Glomerular visceral epithelial cell (primary cell): ENCODE measurements around the gene INTS4.
"Not testable (repeated sequence)": the region's sequence is repeated elsewhere in the genome, so short reads cannot be mapped to it uniquely, and the experiment has no call there.

Source experiments
- DNase-seq: peaks from one replicate; pipeline ENCODE4 v3.0.0-alpha.2; 2016; ENCODE audit errors: extremely low spot score

The INTS4 gene, protein sequence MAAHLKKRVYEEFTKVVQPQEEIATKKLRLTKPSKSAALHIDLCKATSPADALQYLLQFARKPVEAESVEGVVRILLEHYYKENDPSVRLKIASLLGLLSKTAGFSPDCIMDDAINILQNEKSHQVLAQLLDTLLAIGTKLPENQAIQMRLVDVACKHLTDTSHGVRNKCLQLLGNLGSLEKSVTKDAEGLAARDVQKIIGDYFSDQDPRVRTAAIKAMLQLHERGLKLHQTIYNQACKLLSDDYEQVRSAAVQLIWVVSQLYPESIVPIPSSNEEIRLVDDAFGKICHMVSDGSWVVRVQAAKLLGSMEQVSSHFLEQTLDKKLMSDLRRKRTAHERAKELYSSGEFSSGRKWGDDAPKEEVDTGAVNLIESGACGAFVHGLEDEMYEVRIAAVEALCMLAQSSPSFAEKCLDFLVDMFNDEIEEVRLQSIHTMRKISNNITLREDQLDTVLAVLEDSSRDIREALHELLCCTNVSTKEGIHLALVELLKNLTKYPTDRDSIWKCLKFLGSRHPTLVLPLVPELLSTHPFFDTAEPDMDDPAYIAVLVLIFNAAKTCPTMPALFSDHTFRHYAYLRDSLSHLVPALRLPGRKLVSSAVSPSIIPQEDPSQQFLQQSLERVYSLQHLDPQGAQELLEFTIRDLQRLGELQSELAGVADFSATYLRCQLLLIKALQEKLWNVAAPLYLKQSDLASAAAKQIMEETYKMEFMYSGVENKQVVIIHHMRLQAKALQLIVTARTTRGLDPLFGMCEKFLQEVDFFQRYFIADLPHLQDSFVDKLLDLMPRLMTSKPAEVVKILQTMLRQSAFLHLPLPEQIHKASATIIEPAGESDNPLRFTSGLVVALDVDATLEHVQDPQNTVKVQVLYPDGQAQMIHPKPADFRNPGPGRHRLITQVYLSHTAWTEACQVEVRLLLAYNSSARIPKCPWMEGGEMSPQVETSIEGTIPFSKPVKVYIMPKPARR

DNA sequence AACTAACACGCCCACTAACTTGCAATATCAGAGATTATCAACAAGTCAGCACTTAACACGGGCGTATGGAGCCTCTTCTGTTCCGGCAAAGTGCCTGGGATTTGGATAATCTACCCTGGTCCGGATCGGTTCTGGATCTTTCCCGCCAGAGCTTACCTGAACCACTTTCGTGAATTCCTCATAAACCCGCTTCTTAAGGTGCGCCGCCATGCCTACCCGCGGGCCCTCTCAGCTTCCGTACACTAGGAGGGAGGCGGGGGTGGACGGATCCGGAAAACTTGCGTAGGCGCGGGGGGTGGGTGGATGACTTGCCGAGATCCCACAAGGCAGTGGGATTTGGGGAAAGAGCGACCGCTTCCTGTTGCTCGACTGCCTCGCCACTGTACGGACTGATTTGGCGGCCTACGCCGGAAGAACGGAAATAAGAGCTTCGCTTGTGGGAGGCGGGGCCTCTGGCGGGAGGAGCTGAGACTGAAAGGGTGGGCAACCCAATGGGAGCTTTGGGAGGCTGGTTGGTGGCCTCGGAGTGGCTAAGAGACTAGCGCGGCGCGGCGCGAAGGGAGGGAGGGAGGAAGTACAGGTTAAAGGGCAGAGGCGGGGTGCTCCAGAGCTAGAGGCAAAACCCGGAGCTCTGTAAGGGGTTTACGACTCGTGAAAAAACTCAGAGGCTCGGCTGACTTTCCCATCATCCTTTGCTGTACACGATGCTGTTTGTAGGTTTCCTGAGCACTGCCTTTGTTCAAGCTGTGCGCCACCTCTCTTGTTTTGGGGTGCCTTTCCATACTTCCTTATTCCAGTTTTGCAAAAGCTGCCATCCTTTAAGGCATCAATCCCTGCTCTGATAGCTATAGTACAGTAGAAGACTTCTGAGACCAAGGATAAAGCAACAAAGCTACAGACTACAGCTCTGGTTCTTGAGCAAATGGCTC is at the start of gene INTS4:
TSS of gene INTS4 (minus strand) at position 235 of the 929 bp plus-strand sequence. CDS start at position 210, 25 bp downstream.
- DNase-seq = peak; percentile 100

DNA sequence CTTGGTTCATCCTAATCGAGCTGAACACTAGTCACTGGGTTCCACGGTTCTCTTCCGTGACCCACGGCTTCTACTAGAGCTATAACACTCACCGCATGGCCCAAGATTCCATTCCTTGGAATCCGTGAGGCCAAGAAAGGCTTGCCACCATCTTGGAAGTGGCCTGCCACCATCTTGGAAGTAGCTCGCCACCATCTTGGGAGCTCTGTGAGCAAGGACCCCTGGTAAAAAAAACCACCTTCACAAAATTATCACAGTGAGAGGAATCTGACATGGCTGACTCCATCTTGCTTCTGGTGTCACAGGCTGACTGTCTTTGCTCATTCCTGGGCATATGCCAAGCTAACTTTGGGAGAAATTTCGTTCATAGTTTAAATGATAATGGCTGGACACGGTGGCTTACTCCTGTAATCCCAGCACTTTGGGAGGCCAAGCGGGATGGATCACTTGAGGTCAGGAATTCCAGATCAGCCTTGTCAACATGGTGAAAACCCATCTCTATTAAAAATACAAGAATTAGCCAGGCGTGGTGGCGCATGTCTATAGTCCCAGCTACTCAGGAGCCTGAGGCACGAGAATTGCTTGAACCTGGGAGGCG is 47.5 kb upstream of the INTS4 start:
- peak; percentile 82 for DNase-seq

DNA sequence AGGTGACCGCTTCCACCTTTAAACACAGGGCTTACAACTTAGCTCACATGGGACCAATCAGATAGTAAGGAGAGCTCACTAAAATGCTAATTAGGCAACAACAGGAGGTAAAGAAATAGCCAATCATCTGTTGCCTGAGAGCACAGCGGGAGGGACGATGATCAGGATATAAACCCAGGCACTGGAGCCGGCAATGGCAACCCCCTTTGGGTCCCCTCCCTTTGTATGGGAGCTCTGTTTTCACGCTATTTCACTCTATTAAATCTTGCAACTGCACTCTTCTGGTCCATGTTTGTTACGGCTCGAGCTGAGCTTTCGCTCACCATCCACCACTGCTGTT is 46.9 kb upstream of the INTS4 start:
- DNase-seq = not testable (repeated sequence)

DNA sequence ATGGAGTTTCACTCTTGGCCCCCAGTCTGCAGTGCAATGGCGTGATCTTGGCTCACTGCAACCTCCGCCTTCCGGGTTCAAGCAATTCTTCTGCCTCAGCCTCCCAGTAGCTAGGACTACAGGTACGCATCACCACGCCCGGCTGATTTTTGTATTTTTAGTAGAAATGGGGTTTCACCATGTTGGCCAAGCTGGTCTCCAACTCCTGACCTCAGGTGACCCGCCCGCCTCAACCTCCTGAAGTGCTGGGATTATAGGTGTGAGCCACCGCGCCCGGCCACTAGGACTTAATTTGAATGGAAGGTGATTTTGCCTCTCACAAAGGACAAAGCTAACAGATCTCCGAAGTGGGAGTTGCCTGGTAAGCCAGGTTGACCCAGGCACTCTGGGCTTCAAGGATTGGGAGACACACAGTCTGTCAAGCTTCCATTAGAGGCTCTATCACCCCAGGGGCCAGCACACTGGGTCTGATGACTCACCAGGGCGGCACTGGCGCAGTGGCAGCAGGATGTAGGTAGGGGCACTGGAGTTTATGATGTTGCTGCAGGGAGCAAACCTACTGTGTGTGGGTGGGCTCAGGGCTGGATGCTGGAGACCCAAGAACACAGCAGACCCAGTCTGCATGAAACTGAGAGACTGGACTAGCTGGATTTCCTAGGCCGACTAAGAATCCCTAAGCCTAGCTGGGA is 46.4 kb upstream of the INTS4 start:
- DNase-seq = peak; percentile 34

DNA sequence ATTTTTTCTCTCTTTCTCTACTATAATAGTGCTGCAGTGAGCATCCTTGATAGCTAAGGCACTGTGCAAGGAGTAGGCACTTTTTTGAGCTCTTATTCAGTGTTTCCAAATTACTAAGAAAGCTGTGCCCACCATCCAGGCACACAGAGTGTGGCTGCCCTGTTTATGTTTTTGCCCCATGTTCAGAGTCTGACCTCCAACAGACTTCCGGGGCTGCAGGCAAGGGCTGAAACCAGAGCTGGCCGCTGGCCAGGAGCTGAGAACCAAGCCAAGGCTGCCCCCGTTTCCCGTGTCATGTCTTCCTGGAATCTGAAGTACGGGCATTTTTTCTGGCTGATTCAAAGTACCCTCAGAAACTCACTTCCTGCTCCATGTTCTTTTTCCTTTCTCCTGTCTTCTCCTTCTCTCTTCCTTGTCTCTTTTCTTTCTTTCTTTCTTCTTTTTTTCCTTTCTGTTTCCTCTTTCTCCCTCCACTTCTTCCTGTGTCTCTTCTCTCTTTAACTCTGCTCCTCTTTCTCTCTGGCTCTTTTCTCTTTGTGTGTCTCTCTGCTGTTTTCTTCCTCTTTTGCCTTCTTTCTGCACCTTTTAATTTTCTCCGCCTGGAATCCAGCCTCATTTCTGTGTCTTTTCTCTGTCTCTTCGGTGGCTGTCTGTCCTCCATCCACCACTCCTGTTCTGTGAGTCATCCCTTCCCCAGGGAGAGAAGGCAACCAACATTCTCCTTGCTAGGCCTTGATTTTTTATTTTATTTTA is 45.6 kb upstream of the INTS4 start:
- peak; percentile 91 for DNase-seq

DNA sequence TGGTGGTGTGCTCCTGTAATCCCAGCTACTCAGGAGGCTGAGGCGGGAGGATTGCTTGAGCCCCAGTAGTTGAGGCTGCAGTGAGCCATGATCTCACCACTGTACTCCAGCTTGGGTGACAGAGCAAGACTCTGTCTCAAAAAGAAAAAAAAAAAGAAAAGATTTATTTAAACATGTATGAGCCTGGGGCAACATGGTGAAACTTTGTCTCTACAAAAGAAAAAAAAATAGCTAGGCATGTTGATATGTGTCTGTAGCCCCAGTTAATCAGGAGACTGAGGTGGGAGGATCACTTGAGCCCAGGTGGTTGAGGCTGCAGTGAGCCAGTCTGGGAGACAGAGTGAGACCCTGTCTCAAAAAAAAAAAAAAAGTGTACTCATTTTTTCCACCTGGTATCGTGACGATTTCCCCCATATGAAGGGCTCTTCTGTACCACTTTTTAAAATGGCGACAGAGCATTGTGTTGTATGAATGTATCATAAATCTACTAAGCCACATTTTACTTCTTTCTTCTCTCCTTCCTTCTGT is 45.0 kb upstream of the INTS4 start:
- no peak for DNase-seq

DNA sequence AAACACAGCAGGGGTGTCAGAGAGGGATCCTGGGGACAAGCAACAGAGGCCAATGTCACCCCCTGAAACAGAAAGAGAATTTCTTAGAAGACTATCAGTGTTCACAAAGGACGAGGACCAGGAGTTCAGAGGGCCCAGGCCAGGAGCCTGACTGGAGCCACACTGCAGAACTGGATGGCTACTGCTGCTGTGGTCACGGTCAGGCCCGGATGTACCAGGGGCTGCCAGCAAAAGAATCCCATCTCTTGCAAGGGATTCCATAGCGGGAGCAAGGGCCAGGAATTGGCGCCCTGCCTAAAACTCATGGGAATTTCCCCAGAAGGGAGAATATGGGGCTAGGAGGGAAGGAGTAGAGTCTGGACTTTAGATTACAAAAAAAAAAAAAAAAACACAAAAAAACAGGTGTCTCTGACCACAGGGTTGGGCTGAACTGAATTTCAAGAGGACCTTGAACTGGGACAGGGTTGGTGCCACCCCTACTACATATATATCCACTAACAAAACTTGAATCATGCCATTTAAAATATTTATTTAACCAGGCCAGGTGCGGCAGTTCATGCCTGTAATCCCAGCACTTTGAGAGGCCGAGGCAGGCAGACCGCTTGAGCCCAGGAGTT is 44.3 kb upstream of the INTS4 start:
- peak; percentile 94 for DNase-seq

DNA sequence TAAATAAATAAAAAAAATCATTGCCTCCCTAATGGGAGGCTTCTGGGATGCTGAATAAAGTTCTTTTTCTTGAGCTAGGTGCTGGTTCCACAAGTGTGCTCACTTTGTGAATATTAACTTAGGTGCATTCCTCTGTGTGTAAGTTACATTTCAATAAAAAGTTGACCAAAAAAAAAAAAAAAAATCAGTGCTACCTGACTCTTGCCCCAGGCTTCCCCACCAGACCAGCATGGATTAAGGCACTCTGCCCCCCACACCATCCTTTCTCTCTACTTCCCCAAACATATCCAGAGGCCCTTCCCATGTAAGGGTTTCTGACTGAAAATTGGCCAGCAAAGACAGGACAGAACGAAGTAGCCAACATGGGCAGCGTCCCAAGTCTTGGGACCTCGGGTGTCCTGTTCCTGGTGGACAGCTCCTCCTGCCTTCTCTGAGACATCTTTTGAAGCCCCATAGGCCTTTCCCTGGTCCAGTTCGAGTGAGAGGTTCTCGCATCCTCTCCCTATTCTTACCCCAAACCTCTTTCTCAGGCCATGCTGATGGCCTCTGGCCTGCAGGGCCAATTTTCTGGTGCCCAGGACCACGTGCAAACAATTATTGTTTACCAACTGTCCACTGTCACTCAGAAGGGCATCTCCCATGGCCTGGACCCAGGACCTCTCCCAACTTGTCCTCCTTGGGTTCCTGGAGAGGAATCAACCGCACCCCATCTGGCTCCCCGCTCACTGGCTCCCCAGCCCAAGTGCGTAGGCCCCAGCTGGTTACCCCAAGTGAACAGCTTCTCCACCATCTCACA is 43.6 kb upstream of the INTS4 start:
- no peak for DNase-seq

DNA sequence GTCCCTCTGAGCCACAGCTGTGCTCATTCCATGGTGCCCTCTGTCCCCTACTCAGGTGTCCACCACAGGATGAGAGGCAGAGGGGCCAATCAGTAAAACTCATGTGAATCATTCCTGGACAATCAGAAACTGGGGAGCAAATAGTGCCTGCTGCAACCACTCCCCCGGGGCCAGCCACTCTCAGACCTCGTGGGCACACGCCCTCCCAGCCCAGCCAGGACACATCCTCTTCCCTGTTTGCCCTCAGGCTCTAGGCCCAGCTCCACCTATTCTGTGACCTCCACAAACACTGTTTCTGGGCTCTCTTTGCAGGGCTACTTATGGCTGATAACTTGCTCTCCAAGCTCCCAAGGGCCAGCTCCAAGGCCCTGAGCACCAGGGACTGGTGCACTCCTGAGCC is 42.6 kb upstream of the INTS4 start:
- DNase-seq = no peak

DNA sequence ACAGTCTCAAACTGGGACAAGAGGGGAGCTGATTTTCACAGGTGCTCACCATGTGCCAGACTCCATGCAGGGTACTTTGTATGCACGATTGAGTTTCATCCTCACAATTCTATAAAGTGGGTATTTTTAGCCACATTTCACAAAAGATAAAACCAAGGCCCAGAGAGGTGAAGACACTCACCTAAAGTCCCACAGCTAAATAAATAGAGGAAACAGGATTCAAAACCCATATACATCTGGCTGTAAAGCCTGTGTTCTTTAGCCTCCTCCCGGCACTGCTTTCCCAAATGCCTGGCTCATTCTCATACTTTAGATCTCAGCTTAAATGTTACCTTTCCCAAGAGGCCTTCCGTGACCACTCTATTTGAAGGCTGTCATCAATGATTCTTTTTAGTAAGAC is 41.8 kb upstream of the INTS4 start:
- DNase-seq = no peak

DNA sequence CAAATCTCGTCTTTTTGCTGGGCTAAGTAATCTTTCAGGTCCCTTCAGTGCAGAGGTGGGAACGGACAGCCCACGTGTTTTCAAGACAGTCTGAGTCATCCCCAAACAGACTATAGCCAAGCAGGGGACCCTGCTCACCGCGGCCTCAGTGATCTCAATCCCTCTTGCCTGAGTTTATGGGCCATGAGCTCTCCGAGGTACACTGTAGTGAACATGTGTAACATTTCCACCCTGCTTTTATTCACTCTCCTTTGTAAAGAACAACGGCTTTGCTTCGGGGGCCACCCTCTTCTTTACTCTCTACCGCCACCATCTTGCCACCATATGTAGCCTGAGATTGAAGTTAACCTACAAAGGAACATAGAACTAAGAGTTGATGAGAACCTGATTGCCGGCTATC is 40.2 kb upstream of the INTS4 start:
- DNase-seq = no peak

DNA sequence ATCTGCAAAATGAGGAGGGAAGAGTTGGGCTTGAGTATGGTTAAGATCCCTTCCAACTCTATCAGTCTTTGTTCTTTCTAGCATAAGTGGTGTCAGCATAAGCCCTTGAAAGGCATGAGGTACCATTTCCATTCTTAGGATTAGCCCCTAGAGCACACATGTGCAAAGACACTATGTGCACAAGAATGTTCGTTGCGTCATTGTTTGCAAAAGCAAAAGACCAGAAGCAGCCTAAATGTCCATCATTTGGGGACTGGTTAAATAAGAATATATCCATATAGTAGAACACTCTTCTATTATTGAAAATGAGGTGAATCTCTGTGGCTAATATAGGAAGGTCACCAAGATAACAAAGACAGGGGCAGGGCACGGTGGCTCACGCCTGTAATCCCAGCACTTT is 38.6 kb upstream of the INTS4 start:
- DNase-seq = no peak

DNA sequence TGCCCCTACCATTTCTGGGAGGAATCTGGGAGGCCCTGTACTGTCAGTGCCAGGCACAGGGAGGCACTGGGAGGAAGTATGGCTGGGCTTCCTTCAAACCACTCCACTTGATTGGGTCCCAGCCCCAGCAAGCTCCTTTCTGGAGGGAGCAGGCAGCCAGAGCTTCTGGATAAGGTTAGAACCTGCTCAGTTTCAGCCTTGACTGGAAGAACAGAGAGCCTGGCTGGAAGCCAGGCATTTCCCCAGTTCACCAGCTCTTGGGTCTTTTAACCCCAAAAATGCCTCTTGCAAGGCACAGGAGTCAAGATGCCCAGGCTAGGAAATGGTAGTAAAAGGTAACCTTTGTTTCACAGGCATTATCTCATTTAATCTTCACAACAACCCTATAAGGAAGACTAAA is 37.6 kb upstream of the INTS4 start:
- no peak for DNase-seq

DNA sequence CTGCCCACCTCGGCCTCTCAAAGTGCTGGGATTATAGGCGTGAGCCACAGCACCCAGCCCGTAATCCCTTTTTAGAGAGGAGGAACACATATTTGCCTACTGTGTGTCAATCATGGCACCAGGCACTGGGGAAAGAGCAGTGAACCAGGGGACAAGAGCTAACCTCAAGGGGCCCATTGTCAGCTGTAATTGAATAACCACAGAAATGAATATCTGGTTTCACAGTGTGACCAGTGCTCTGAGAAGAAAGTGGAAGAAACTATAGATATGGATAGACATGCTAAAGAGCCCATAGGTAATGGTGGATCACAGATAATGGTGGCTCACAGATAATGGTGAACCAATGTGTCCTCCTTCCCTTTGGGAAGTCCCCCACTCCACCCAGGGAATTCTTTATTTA is 37.2 kb upstream of the INTS4 start:
- no peak for DNase-seq

DNA sequence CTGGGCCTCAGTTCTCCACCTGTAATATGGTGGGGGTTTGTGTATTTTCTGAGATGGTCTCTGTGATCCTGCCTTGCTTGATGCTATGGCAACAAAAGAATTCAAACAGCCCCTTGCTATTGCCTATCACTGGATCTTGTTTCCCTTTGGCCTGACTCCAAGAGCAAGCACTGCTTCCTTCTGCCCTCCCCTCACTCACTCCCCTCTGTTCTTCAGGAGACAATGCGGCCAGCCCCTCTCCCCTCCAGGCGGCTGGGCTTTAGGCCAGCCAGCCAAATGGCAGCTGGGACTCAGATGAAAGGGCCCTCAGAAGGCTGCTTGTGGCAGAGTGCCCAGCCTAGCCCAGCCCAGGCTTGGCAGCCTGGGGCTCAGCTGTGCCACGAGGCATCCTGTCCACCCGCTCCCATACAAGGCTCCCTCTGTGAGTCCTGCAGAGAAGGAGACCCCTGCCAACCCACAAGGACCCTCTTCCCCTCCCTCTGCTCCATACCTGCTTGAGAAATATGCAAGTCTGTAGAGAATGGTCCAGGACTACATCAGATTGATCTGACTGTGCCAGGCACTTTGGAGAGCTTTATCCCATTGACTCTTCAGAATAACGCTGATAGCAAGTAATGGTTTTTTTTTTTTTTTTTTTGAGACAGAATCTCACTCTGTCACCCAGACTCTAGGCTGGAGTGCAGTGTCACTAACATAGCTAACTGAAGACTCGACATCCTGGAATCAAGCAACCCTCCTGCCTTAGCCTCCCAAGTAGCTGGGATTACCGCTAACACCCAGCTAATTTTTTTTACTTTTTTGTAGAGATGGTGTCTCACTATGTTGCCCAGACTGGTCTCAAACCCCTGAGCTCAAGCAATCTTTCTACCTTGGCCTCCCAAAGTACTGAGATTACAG is 36.2 kb upstream of the INTS4 start:
- DNase-seq = peak; percentile 38

DNA sequence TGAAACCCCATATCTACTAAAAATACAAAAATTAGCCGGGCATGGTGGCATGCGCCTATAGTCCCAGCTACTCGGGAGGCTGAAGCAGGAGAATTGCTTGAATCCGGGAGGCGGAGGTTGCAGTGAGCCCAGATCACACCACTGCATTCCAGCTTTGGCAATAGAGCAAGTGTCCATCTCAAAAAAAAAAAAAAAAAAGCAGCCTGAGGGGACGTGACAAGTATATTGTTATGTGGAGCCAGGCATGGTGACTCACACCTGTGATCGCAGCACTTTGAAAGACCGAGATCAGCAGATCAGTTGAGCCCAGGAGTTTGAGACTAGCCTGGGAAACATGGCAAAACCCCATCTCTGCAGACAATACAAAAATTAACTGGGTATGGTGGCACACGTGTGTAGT is 34.0 kb upstream of the INTS4 start:
- DNase-seq = not testable (repeated sequence)

DNA sequence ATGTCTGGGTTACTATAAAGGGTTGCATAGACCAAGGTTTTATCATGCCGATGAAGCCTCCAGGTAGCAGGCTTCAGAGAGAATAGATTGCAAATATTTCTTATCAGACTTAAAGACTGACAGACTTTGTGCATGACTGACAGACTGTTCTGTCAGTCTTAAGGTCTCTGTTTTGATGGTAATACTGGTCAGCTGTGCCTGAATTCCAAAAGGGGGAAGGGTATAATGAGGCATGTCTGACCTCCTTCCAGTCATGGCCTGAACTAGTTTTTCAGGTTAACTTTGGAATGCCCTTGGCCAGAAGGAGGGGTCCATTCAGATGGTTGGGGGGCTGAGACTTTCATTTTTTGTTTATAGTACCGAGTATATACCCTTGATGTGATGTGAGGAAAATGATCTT is 33.3 kb upstream of the INTS4 start:
- DNase-seq = no peak
